NCI-H128 (cell line): ENCODE data around the gene C11orf21.

Source experiments
- DNase-seq: peaks from one replicate; lab custom pipeline; 2025; ENCODE audit not compliant: unreplicated experiment; lab: John Stamatoyannopoulos, UW

The C11orf21 gene

GRCh38 chr11:2321311-2321683 is 19.6 kb upstream of the C11orf21 start:
- DNase-seq, result no peak

- no peak for DNase-seq
Measured at GRCh38 chr11:2320568-2321310, 19.0 kb upstream of the C11orf21 start.

- no peak for DNase-seq
Measured at GRCh38 chr11:2319791-2320472, 18.2 kb upstream of the C11orf21 start.

GRCh38 chr11:2318707-2319106 is 17.0 kb upstream of the C11orf21 start:
- DNase-seq, result no peak

GRCh38 chr11:2318123-2318522 is 16.4 kb upstream of the C11orf21 start:
- DNase-seq, result no peak

- no peak for DNase-seq
Measured at GRCh38 chr11:2317354-2318050, 15.8 kb upstream of the C11orf21 start.

GRCh38 chr11:2316963-2317244 is 15.2 kb upstream of the C11orf21 start:
- DNase-seq, result no peak

- no peak for DNase-seq
Measured at GRCh38 chr11:2316169-2316962, 14.6 kb upstream of the C11orf21 start.

GRCh38 chr11:2315395-2316168 is 13.9 kb upstream of the C11orf21 start:
- DNase-seq, result no peak

- no peak for DNase-seq
Measured at GRCh38 chr11:2314525-2315394, 13.0 kb upstream of the C11orf21 start.

GRCh38 chr11:2314136-2314524 is 12.4 kb upstream of the C11orf21 start:
- DNase-seq, result no peak

GRCh38 chr11:2313051-2313951 is 11.6 kb upstream of the C11orf21 start:
- no peak for DNase-seq

- no peak for DNase-seq
Measured at GRCh38 chr11:2312232-2313042, 10.7 kb upstream of the C11orf21 start.

- no peak for DNase-seq
Measured at GRCh38 chr11:2311353-2312133, 9.8 kb upstream of the C11orf21 start.

GRCh38 chr11:2310786-2311352 is 9.2 kb upstream of the C11orf21 start:
- no peak for DNase-seq

- DNase-seq, result no peak
Measured at GRCh38 chr11:2310073-2310785, 8.5 kb upstream of the C11orf21 start.
